Nucleus accumbens (tissue), 56 donors: ENCODE data around the gene CTRB2.

Source experiments
- DNase-seq, 56 donors: peaks; one replicate each; lab custom pipeline; 2025; lab: John Stamatoyannopoulos, UW

The CTRB2 gene

GRCh38 chr16:75206749-75207451 is at the start of gene CTRB2:
TSS of gene CTRB2 (minus strand) at chr16:75207161. CDS start at chr16:75207141, 20 bp downstream.
- DNase-seq = no peak

DNA sequence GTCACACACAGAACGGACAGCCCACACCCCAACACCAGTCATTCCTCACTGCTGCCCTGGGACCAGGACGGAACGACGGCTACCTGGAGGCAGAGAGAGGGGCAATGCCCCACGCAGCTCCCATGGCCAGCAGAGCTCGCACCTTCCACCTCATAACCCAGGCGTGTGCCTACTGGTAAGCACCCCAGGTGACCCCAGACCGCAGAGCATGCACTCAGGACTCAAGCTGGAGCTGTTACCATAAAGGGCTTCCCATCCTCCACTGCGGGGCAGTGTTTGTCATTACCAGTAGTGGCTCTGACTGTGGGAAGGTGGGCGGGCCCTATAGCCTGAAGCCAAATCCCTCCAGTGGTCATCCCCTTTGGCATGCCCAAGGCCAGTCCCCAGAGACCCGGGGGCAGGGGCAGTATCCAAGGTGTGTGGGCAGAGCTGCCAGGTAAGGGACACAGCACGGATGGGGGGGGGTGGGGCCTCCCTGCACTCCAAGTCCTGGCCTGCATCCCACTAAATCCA is 49.2 kb upstream of the CTRB2 start:
- DNase-seq = peak in 3 of 56 donors; percentile 25 to 41 (median 29)

DNA sequence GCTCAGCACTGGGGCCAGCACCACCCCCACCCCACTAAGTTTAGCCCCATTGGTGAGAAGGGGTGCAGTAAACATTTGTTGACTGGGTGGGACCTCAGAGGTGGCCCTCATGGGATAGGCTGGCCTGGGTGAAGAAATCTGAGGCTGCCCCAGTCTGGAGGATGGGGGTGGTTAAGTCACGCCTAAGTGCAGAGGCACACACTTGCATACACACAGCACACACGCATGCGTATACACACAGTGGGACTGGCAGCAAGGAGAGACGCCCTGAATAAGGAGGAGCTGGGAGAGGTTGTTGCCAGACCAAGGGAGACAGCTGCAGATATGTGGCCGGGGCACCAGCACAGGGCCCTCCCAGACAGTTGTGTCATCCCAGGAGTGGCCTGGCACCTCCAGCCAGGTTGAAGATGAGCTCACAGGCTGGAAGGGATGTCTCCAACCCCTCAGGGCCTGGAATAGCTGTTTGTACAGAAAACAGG is 47.4 kb upstream of the CTRB2 start:
- peak in 4 of 56 donors; percentile 9 to 31 (median 16) for DNase-seq

DNA sequence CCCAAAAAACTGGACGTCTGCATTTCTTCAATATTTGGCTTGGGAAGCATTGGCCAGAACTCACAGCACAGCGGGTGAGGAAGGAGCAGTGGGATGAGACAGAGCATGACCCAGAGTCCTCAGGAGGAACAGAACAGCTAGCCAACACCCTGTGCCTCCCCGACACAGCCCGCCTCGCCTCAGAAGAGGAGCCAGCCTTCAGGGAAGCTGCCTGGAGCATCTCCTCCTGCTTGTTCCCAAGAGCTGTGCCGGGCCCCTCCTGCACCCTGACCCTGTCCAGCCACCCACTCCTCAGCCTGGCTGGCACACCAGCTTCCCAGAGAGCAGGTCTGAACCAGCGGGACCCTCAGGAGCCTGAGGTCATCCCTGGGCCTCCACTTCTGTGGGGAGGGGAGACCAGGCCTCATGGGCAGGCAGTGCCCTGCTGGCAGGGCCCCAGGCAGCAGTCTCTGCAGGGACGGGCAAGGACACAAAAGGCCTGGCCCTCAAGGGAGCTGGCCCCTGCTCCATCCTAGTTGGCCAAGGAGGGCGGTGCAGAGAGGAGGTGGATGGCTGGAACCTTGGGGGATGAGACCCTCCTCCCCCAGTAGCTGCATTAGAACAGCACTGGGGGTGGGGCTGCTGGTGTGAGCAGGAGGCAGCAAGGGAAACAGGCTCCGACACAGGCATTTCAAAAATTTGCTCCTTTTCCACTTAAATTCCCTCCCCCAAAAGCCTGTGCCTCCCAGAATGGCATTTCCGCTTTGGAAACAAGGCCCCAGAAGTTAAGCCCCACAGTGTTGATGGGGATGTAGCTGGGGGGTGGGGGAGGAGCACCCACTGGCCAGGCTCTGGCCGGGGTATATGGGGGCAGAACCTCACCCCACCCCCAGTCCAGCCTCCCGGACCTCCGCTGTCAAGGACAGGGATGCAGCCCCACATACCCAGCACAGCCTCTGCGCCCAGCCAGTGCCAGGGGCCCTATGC is 46.3 kb upstream of the CTRB2 start:
- peak in 14 of 56 donors; percentile 15 to 61 (median 30) for DNase-seq

GRCh38 chr16:75252049-75252864 is 45.3 kb upstream of the CTRB2 start:
- DNase-seq = no peak

GRCh38 chr16:75251280-75252048 is 44.5 kb upstream of the CTRB2 start, which contains the start of gene BCAR1:
TSS of gene BCAR1 (minus strand) at chr16:75251624. CDS start at chr16:75251482, 142 bp downstream.
- DNase-seq = peak in 52 of 56 donors; percentile 48 to 93 (median 82)

DNA sequence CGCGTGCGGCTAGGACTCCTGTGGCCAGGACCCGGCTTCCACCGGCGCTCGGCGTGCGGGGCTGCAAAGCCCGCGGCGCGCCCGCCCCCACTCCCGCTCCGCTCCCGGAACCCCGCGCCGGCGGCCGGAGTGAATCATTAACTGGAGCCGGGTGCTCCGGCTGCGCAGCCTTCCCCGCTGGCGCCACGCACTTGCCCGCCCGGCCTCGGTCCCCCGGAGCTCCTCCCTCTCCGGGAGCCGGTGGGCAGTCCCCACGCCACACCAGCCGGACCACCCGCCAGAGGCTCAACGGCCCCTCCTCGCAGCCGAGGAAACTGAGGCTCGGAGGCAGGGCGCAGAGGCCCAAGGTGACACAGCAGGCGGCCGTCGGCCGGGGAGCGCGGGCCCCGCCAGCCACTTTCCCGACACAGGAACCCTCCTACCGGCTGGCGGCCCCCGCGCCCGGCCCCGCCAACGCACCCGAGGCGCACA is 43.9 kb upstream of the CTRB2 start:
- peak in 7 of 56 donors; percentile 22 to 63 (median 44) for DNase-seq

DNA sequence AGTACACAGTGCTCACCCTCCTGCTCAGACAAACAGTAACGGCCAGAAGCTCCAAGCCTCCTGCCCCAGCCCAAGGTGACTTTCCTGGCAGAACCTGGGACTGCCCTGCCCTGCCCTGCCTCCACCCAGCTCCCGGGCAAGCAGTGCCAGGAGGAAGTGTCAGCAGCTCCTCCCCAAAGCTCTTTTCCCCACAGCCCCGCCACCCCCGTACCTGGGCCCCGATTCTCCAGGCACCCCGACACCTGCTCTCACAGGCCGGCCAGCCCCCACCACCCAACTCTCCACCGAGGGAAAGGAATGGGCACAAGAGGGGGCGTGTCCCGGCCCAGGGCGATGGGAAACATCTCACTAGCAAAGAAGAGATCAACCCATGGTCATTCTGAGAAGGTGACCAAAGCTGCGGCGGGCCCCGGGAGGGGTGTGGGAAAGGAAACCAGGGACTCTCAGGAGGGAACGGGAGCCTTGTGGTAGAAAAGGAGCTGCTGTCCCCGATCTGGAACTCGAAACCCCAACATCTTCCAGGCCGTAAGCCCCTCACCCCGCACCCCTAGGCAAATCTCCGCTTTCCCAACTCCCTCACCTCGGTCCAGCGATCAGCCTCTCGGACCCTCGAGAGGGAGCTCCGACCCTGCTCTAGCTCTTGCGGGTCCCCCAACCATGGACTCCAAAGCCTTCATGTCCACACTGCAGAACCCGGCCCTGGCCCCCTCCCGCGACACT is 43.3 kb upstream of the CTRB2 start:
- peak in 4 of 56 donors; percentile 29 to 55 (median 52) for DNase-seq

- no peak for DNase-seq
These were observed 42.5 kb upstream of the CTRB2 start for GRCh38 chr16:75249441-75249840.

DNA sequence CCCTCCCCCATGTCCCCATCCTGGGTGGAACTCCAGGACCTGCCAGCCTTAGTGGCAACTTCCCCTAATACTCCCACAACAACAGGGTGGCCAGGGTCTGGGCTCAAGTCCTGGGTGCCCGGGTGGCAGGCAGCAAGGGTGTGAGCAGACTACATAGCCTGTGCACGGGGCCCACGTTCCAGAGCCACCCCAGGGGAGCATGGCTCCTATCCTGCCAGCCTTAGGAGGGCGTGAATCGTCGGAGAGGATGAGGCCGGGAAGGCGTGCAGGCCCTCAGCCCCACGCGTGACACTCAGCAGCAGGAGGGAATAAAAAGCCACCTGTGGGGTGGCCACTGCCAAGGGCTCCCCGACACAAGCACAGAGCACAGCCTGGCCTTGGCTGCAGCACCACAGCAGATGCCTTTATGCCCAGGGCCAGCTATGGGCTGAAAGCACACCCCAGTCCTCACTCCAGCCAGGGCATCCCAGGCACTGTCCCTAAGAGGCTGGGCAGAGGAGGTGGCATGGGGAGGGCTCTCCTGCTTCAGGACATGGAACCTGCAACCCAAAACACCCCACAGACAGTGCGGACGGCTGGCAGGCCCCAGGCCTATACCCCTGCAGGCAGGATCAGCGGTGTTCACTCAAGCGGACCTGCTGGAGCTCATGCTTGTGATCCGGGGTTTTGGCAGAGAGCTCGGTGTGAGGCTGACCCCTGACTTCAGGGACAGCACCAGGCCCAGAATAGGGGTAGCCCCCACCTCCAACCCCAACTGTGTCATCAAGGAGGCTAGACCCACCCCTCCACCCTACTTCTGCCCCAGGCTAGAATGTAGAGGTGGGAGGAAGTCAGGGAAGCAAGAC is 41.8 kb upstream of the CTRB2 start:
- peak in 12 of 56 donors; percentile 19 to 67 (median 45) for DNase-seq

GRCh38 chr16:75248142-75248535 is 41.2 kb upstream of the CTRB2 start:
- peak in 51 of 56 donors; percentile 28 to 86 (median 66) for DNase-seq

- DNase-seq = peak in 51 of 56 donors; percentile 33 to 91 (median 80)
These were observed 40.3 kb upstream of the CTRB2 start for GRCh38 chr16:75247249-75247648.

DNA sequence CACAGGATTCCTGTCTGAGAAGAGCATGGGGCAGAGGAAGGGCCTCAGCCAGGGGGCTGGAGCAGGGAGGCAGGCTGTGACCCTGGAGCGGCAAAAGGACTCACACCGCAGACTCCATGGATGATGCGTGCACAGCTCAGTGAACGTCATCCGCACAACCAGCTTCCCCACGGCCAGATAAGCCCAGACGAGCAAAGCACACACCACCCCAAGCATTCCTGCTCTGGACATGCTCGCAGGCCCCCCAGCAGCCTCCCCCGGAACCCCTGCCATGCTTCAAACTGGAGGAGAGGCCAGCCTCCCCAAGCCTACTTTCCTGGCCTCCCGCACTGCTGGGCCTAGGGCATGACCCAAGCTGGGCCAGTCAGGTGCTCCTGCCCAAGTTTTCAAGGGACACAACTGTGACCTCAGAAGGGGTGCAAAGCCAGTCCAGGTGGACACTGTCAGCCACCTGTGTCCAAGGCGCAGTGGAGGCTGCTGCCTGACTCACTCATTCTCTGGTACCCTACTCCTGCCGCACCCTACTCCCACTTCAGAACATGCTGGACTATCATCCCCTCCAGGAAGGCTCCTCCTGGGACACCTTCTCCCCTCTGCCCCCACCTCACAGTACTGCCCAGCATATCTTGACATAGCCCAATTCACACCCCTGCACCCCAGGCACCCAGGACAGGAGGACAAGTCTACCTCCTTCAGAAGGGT is 39.7 kb upstream of the CTRB2 start:
- peak in 2 of 56 donors; percentile 24 to 47 for DNase-seq

GRCh38 chr16:75244844-75245758 is 38.1 kb upstream of the CTRB2 start:
- peak in 54 of 56 donors; percentile 51 to 99 (median 92) for DNase-seq

GRCh38 chr16:75244225-75244809 is 37.4 kb upstream of the CTRB2 start:
- DNase-seq = peak in 14 of 56 donors; percentile 20 to 60 (median 38)
